SK-N-SH (cell line): ENCODE measurements around the gene PIP5K1C.

ENCODE experiments used
- CHD2 ChIP-seq: fragments of 150-350 bp; IDR thresholded peaks from 2 replicates; pipeline ENCODE4 v1.6.1; 2018; ENCODE audit warnings: low read length; ENCODE audit not compliant: partially characterized antibody
- CTCF ChIP-seq: fragments of 200-600 bp; sonication (generic); IDR thresholded peaks from 2 replicates; pipeline ENCODE4 v1.6.1; 2017; ENCODE audit warnings: antibody characterized with exemption, mild to moderate bottlenecking, moderate library complexity
- EP300 ChIP-seq, 2 experiments: IDR thresholded peaks; 2 replicates each; pipeline versions ENCODE4 v1.4.0 to v1.6.1; 2012; ENCODE audit warnings: borderline replicate concordance in 1 of 2, low read depth in 1 of 2, low read length in 1 of 2
- EZH2phosphoT487 ChIP-seq: fragments of 200-600 bp; sonication (generic); IDR thresholded peaks from 2 replicates; pipeline ENCODE4 v1.6.1; 2017; ENCODE audit warnings: low read depth, mixed run types, mild to moderate bottlenecking, antibody characterized with exemption, moderate library complexity, borderline replicate concordance
- FOXM1 ChIP-seq: IDR thresholded peaks from 2 replicates; pipeline ENCODE4 v1.4.0; 2012; ENCODE audit warnings: low read depth, mild to moderate bottlenecking
- NRF1 ChIP-seq: IDR thresholded peaks from 2 replicates; pipeline ENCODE4 v1.6.1; 2012; ENCODE audit warnings: low read depth, mild to moderate bottlenecking, low read length
- PBX3 ChIP-seq: IDR thresholded peaks from 2 replicates; pipeline ENCODE4; 2012
- POLR2AphosphoS5 ChIP-seq: IDR thresholded peaks from 2 replicates; pipeline ENCODE4 v1.6.1; 2012; ENCODE audit warnings: low read depth, low read length
- REST ChIP-seq: IDR thresholded peaks from 2 replicates; pipeline ENCODE4 v1.6.1; 2012; ENCODE audit warnings: mild to moderate bottlenecking, low read depth, low read length, moderate library complexity
- RFX5 ChIP-seq: IDR thresholded peaks from 2 replicates; pipeline ENCODE4 v1.6.1; 2012; ENCODE audit warnings: mild to moderate bottlenecking, improper control_type of control experiment, low read length
- TAF1 ChIP-seq: IDR thresholded peaks from 2 replicates; pipeline ENCODE4 v1.6.1; 2012; ENCODE audit warnings: low read depth, mild to moderate bottlenecking, low read length, moderate library complexity, borderline replicate concordance
- TEAD4 ChIP-seq: IDR thresholded peaks from 2 replicates; pipeline ENCODE4 v1.4.0; 2012; ENCODE audit warnings: mild to moderate bottlenecking, borderline replicate concordance; ENCODE audit not compliant: insufficient read depth
- YY1 ChIP-seq: IDR thresholded peaks from 2 replicates; pipeline ENCODE4 v1.4.0; 2012; ENCODE audit warnings: low read depth, mild to moderate bottlenecking

- no peak for TF ChIP-seq CTCF
- TF ChIP-seq RFX5: no peak
- no peak for TF ChIP-seq EZH2phosphoT487
- TF ChIP-seq TEAD4: no peak
- TF ChIP-seq CHD2: no peak
- TF ChIP-seq FOXM1: no peak
- no peak for TF ChIP-seq REST
- TF ChIP-seq PBX3: no peak
- no peak for TF ChIP-seq EP300 (IDR thresholded peaks at IDR 0.05; ENCODE audit: borderline replicate concordance in 1 of 2, low read depth in 1 of 2, low read length in 1 of 2)
- TF ChIP-seq TAF1: no peak
- TF ChIP-seq NRF1: no peak
- no peak for TF ChIP-seq POLR2AphosphoS5
- no peak for TF ChIP-seq YY1
Measured at GRCh38 chr19:3651684-3652083, 48.6 kb downstream of the PIP5K1C start.
